DMS53 (cell line): ENCODE data around the gene UBR3.
"Not testable (repeated sequence)": the region's sequence is repeated elsewhere in the genome, so short reads cannot be mapped to it uniquely, and the experiment has no call there.

Experiments
- DNase-seq: peaks from one replicate; lab custom pipeline; 2025; lab: John Stamatoyannopoulos, UW

UBR3 gene, protein sequence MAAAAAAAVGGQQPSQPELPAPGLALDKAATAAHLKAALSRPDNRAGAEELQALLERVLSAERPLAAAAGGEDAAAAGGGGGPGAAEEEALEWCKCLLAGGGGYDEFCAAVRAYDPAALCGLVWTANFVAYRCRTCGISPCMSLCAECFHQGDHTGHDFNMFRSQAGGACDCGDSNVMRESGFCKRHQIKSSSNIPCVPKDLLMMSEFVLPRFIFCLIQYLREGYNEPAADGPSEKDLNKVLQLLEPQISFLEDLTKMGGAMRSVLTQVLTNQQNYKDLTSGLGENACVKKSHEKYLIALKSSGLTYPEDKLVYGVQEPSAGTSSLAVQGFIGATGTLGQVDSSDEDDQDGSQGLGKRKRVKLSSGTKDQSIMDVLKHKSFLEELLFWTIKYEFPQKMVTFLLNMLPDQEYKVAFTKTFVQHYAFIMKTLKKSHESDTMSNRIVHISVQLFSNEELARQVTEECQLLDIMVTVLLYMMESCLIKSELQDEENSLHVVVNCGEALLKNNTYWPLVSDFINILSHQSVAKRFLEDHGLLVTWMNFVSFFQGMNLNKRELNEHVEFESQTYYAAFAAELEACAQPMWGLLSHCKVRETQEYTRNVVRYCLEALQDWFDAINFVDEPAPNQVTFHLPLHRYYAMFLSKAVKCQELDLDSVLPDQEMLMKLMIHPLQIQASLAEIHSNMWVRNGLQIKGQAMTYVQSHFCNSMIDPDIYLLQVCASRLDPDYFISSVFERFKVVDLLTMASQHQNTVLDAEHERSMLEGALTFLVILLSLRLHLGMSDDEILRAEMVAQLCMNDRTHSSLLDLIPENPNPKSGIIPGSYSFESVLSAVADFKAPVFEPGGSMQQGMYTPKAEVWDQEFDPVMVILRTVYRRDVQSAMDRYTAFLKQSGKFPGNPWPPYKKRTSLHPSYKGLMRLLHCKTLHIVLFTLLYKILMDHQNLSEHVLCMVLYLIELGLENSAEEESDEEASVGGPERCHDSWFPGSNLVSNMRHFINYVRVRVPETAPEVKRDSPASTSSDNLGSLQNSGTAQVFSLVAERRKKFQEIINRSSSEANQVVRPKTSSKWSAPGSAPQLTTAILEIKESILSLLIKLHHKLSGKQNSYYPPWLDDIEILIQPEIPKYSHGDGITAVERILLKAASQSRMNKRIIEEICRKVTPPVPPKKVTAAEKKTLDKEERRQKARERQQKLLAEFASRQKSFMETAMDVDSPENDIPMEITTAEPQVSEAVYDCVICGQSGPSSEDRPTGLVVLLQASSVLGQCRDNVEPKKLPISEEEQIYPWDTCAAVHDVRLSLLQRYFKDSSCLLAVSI (N-terminal part only)

DNA sequence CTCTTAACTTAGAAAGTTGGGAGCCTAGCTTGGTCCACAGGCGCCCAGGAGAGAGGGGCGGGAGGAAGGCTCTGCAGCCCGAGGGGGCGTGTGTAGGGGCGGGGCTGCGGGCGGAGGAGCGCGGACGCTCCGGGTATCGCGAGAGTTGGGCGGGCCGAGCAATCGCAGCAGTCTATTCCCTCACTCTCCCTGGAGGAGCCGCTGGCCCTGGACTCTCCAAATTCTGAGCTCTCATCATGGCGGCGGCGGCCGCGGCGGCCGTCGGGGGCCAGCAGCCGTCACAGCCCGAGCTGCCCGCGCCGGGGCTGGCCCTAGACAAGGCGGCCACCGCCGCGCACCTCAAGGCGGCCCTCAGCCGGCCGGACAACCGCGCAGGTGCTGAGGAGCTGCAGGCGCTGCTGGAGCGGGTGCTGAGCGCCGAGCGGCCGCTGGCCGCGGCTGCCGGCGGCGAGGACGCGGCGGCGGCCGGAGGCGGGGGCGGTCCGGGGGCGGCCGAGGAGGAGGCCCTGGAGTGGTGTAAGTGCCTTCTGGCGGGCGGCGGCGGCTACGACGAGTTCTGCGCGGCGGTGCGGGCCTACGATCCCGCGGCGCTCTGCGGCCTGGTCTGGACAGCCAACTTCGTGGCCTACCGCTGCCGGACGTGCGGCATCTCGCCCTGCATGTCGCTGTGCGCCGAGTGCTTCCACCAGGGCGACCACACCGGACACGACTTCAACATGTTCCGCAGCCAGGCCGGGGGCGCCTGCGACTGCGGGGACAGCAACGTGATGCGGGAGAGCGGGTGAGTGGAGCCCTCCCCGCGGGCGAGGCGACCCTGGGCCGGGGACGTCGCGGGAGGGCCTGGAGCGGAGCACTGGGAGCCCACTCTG lies at the start of gene UBR3:
Gene UBR3, plus strand, starts transcription at position 183 of the 869 bp plus-strand sequence. Its CDS starts 54 bp downstream, at position 237.
- DNase-seq, result peak; percentile 97

DNA sequence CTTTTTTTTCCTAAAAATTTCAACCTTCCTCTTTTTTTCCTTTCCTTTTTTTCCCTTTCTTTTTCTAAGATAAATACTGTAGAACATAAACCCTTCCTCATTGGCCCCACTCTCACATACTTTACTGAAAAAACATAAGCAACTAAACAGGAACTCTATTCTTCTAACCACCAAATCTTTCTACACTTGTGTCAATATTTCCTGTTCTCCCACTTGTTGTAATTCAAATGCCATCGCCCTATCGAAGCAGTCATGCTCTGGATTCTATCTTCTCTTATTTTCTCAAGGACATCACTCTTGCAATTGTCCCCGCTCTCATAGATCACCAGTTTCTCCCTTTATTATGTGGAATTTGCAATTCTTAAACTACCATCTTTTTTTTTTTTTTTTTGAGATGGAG lies 48.8 kb upstream of the UBR3 start:
- no peak for DNase-seq

DNA sequence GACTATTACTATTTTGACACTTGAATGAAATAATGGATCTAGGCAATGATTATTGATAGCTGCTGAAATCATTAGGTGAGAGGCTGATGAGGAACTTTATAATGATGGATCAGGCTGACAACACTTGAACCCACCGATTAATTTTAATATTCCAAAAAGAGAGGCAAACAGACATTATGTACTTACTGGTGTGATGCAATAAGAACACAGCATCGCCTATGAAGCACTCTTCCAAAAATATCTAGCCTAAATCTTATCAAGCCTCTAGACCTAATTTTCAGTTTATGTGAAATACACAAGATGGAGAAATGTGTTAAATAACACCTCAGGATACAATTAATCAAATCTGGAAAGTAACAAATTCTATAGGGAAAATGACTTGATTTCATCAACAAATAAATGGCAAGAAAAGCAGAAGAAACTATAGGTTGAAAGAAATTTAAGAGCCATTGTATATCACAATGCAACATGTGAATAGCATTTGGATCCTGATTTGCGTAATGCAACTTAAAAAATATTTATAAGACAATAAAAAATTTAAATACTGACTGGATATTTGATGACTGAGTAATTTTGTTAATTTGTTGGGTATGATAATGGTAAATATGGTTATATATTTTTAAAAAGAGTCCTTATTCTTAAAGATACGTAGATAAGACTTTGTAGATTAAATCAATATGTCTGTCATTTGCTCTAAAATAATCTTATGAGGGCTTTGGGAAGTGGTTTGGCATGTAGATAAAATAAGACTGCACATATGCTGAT lies 45.8 kb upstream of the UBR3 start:
- DNase-seq, result no peak

DNA sequence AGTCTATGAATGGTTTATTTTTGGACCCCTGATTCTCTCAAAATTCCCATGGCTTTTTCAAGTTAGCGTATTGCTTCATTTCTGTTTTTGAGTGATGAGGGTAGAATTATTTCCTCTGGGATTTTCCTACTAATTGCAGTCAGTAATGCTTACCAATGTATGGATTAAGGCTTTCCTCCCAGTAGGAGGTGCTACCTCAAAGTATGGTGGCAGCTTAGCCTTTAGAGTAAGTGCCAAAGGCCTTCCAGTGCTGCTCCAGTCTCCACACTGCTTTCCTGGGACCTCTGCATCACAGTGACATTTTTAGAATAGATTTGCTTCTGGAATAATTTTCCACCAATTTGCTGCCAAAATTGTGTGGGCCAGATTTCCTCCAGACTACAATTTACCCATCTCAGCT lies 44.7 kb upstream of the UBR3 start:
- peak; percentile 17 for DNase-seq

DNA sequence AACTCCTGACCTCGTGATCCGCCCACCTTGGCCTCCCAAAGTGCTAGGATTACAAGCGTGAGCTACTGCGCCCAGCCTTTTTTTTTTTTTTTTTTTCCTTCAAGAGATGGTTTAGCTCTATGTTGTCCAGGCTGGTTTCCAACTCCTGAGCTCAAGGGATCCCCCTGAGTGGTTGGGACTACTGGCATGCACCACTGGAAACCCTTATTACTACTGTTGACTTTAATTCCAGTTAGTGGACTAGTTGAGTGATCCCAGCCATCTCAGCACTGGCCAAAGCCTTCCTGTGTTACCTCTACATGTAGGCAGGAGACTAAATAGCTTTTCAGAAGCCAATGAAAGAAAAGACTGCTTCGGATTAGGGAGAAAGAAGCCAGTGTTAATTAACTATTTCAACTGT lies 36.7 kb upstream of the UBR3 start:
- no peak for DNase-seq

DNA sequence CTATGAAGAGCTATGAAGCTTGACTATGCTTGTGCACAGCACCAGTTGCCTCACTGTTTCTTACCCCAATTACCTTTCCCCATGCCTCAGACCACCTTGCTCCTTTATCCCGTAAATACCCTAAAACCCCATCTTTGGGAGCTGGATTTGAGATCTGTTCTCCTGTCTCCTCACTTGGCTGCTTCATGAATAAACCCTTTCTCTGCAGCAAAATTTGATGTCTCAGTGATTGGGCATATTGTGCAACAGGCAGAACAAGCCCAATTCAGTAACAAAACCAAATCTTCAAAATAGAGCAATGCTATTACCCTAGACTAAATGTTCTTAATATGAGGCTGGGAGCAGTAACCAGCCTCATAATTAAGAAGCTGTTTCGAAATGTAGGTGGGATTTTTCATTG lies 32.1 kb upstream of the UBR3 start:
- no peak for DNase-seq

DNA sequence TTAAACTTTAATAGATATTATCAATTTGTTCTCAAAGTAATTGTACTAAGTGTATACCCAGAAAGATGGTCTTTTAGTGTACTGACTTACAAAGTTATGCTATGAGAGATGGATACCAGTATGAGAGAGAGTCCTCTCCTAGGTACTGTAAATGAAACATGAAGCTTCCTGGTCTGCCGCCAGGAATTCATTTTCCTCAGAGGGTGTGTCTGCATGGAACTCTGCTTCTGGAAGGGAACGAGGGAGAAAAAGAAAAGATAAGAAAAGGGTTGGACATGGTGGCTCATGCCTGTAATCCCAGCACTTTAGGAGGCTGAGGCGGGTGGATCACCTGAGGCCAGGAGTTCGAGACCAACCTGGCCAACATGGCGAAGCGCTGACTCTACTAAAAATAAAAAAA lies 30.8 kb upstream of the UBR3 start:
- DNase-seq, result no peak

DNA sequence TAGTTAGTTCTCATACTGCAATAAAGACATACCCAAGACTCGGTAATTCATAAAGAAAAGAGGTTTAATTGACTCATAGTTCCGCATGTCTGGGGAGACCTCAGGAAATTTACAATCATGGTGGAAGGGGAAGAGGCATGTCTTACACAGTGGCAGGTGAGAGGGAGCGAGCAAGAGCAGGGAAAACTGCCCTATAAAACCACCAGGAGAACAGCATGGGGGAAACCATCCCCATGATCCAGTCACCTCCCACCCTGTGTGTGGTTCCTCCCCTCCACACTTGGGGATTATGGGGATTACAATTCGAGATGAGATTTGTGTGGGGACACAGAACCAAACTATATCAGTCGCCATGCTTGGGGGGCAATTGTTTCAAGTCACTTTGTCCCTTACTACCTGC lies 29.7 kb upstream of the UBR3 start:
- DNase-seq, result no peak

DNA sequence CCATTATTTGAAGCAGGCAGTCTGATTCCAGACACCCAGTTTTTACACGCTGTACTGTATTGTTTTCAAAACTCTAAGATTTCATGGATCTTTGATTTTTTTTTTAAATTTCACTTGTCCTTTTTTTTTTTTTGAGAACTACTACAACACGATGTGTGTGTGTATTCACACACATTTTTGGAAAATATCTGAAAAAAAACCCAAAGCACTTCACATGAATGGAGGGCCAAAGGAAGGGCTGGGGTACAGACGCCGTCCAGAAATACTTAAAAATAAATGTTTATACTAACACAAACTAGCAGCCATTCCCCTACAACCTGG lies 28.9 kb upstream of the UBR3 start:
- peak; percentile 44 for DNase-seq

DNA sequence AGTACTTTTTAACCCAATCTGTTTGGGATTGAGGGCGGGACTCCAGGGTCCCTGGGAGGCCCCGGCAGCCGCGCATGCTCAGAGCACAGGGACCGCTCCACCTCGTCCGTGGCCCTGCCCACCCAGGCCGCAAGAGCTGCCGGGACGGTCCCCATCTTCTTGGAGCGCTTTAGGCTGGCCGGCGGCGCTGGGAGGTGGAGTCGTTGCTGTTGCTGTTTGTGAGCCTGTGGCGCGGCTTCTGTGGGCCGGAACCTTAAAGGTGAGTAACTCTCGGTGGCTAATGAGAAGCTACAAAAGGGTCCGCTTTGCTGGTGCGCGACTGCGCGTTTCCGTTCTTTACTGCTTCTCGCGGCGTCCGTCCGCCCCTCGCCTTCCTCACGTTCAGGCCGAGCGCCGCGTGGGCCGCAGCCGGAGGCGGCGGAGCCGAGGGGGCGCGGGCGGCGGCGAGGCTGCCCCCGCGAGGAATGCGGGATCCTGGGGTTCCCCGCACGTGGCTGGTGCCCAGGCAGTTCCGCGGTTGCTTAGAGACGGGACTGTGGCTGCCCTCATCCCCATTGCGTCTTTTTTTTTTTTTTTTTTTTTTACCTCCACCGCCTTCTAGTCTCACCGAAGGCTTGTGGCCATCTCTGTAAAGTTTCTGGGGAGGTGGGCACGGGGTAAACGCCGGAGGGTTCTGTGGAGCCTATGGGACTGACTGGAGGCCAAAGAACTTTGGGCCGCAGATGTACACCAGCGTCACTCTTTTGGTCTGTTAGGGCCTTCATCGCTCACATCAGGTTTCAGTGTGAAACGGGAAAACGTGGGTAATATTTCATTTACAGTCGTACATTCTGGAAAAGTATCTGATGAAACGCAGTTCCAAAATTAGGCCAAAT lies 28.3 kb upstream of the UBR3 start, which contains the start of gene SSB:
Gene SSB, plus strand, starts transcription at position 154 of the 875 bp plus-strand sequence. CDS start 2,090 bp downstream, outside the sequence.
- peak; percentile 98 for DNase-seq

DNA sequence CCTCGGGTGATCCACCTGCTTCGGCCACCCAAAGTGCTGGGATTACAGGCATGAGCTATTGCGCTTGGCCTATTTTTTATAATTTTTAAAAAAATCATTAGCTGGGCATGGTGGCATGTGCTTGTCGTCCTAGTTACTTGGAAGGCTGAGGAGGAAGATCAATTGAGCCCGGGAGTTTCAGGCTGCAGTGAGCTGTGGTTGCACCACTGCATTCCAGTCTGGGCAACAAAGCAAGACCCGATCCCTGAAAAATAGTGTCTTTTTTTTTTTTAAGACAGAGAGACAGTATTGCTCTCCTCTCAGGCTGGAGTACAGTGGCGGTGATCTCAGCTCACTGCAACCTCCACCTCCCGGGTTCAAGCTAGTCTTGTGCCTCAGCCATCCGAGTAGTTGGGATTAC lies 23.8 kb upstream of the UBR3 start:
- no peak for DNase-seq

DNA sequence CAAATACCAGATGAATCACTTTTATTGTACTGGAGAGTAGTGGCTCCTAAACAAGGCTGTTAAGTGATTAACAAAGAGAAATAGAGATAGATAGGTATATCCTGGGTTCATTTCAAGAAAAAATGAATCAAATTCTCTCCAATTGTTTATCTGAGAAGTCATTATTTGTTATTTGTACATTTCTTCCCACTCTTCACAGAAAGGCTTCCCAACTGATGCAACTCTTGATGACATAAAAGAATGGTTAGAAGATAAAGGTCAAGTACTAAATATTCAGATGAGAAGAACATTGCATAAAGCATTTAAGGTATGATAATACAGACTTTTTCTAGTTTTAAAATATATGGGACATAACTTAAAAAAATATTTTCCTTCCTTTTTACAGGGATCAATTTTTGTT lies 20.7 kb upstream of the UBR3 start:
- DNase-seq, result no peak

DNA sequence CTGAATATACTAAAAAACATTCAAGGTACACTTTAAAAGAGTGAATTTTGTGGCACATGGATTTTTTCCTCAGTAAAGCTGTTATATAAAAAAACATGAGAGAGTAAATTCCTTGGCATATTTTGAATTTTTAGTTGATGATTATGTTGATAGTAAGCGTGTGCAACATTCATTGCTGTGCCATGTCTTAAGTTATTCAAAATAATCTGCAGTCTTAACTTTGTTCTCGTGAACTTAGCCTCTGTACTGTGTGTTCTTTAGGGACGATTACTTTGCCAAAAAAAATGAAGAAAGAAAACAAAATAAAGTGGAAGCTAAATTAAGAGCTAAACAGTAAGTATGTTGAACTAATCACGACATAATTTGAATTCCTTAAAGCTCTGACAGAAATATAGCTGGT lies 19.0 kb upstream of the UBR3 start:
- no peak for DNase-seq

DNA sequence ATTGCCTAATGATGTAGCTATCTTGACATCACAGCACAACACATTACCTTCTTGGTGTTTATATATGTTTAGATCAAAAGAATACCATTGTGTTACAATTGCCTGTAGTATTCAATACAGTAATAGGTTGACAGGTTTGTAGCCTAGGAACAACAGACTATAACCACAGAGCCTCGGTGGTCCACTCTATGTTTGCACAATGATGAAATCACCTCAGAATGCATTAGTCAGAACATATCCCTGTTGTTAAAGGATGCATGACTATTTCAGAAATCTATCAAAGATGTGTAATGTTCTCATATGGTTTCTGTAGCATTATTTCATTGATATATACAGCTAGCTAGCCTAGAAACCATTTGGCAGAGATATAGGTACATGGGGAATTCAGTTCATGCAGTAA lies 11.4 kb upstream of the UBR3 start:
- DNase-seq, result peak; percentile 19

DNA sequence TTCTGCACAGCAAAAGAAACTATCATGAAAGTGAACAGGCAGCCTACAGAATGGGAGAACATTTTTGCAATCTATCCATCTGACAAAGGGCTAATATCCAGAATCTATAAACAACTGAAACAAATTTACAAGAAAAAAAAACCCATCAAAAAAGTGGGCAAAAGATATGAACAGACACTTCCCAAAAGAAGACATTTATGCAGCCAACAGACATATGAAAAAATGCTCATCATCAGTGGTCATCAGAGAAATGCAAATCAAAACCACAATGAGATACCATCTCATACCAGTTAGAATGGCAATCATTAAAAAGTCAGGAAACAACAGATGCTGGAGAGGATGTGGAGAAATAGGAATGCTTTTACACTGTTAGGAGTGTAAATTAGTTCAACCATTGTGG lies 10.3 kb upstream of the UBR3 start:
- DNase-seq, result not testable (repeated sequence)

DNA sequence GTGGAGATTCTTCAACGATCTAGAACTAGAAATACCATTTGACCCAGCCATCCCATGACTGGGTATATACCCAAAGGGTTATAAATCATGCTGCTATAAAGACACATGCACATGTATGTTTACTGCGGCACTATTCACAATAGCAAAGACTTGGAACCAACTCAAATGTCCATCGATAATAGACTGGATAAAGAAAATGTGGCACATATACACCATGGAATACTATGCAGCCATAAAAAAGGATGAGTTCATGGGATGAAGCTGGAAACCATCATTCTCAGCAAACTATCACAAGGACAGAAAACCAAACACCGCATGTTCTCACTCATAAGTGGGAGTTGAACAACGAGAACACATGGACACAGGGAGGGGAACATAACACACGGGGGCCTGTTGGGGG lies 9.9 kb upstream of the UBR3 start:
- DNase-seq, result not testable (repeated sequence)

DNA sequence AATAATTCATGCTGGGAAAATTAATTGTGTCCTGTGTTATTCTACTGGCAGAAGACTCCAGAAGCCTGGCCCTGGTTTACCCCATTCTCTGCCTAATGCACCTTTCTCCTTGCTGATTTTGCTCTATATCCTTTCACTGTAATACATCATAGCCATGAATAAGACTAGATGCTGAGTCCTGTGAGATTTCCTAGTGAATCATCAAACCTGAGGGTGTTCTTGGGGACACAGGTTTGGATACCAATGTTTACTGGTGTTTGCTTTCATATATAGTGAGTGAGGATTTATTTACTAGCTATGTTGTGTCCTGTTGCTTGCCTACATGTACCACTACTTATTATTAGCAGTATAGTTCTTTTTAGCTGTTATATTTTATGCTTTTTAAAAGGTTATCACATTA lies 9.0 kb upstream of the UBR3 start:
- peak; percentile 28 for DNase-seq

DNA sequence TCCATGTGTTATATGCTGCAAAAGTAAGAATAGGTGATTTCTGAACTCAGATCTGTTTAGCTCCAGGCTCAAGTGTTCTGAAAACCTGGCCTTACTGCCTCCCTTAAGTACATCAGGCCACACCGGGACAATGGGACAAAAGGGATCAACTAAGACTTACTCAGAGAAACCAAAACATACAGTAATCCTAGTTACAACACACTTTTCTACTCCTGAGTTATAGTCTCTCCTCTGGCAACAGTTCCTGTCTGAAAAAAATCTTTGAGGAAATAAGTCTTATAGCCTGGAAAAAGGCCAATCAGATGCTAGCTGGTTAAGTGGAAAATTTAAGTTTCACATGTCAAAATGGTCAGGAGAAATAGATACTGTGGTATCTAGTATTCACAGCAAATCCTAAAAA lies 8.1 kb upstream of the UBR3 start:
- peak; percentile 42 for DNase-seq

DNA sequence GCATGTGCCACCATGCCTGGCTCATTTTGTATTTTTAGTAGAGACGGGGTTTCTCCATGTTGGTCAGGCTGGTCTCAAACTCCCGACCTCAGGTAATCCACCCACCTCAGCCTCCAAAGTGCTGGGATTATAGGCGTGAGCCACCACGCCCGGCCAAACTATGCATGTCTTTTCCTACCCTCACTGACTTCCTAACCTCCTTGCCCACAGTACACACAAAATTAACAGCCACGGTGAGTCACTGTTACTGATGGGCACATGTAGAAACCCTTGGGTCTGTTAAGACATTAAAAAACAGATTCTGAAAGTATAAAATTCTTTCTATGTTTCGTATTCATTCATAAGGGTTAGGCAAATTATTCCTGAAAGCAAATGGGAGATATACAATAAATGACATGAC lies 7.2 kb upstream of the UBR3 start:
- DNase-seq, result not testable (repeated sequence)

DNA sequence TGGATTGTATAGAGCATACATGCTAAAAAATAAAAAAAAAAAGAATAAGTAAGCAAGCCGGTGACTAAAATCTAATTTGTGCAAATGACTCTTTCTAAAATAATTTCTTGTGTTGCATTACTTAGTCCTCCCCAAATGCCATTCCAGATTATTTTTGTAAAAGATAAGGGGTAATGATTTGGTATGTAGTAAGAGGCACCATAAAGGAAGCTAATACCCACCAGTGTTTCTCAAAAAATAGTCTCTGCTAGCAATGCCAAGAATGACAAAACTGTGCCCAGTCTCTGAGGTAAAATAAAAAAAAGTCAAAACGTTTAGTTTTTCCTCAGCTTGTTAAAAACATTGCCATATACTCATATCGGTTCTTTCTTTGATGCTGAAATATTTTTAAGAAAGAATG lies 5.2 kb upstream of the UBR3 start:
- DNase-seq, result no peak
